Astrocyte (in vitro differentiated cells and primary cell): Measurements from ENCODE around the gene CREB3L2.

Experiments
- CTCF ChIP-seq: IDR thresholded peaks from 2 replicates; pipeline ENCODE4 v1.5.1; 2011; ENCODE audit warnings: low read depth, mild to moderate bottlenecking, inconsistent platforms, low read length, moderate library complexity; ENCODE audit not compliant: insufficient read depth
- EZH2 ChIP-seq: IDR thresholded peaks from 2 replicates; pipeline ENCODE4 v1.6.1; 2012; ENCODE audit warnings: mild to moderate bottlenecking, low read length, inconsistent platforms; ENCODE audit not compliant: insufficient read depth

- TF ChIP-seq CTCF (no peak), EZH2 (no peak)
These were observed 81.9 kb downstream of the CREB3L2 start for GRCh38 chr7:137919987-137920386.
